UCSD-AML1 (cell line): ENCODE results near the gene TRIM39.
"Not testable (repeated sequence)": the region's sequence is repeated elsewhere in the genome, so short reads cannot be mapped to it uniquely, and the experiment has no call there.

Source experiments
- DNase-seq: peaks from one replicate; lab custom pipeline; 2025; ENCODE audit not compliant: unreplicated experiment; lab: John Stamatoyannopoulos, UW

Gene TRIM39

DNA sequence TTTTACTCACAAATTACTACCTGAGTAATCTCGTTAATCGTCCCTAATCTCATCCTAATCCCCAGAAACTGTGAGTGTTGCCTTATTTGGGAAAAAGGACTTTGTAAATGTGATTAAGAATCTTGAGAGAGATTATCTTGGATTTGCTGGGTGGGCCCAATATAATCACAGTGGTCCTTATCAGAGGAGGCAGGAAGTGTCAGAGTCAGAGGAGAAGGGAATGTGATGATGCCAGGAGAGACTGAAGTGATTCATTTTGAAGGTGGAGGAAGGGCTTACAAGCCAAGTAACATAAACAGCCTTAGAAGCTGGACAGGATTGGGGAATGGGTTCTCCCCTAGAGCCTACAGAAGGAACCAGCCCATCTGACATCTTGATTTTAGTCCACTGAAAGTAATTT is 34.9 kb downstream of the TRIM39 start:
- DNase-seq: no peak

DNA sequence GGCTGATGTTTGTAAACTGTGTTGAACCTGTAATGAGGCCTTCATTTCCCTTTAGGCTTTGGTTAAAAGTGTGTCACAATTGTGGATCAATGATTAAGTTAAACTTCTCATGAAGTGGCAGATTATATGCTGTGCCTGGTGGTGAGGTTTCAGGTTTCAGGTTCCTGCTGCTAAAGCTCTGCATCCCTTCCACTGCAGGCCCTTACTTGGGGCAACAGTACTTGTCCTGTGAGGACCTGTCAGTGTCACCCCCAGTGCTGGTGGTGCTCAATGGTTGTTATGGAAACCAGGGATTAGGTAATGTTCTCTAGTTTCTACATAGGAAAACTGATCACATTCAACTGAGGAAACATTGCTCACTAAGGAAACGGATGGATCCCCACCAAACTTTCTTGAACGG is 36.7 kb downstream of the TRIM39 start:
- DNase-seq: no peak

DNA sequence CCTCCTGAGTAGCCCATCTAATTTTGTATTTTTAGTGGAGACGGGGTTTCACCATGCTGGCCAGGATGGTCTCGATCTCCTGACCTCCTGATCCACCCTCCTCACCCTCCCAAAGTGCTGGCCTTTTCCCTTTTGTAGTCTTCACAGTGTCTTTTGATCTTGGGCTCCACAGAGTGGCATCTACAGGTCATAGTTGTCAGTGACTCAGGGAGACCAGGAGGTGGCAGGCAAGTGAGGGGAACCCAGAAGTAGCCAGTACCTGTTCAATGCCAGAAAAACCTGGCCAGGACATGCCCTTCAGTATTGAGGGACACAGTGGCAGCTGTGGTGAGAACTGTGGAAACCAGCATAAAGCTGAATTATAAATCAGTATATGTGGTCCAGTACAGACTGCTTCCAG is 37.9 kb downstream of the TRIM39 start:
- DNase-seq: no peak

DNA sequence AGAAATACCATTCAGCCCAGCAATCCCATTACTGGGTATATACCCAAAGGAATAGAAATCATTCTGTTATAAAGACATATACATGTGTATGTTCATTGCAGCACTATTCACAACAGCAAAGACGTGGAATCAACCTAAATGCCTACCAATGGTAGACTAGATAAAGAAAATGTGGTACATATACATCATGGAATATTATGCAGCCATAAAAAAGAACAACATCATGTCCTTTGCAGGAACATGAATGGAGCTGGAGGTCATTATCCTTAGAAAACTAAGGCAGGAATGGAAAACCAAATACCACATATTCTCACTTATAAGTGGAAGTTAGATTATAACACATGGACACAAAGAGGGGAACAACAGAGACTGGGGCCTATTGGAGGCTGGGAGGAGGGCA is 42.6 kb downstream of the TRIM39 start:
- DNase-seq: not testable (repeated sequence)

DNA sequence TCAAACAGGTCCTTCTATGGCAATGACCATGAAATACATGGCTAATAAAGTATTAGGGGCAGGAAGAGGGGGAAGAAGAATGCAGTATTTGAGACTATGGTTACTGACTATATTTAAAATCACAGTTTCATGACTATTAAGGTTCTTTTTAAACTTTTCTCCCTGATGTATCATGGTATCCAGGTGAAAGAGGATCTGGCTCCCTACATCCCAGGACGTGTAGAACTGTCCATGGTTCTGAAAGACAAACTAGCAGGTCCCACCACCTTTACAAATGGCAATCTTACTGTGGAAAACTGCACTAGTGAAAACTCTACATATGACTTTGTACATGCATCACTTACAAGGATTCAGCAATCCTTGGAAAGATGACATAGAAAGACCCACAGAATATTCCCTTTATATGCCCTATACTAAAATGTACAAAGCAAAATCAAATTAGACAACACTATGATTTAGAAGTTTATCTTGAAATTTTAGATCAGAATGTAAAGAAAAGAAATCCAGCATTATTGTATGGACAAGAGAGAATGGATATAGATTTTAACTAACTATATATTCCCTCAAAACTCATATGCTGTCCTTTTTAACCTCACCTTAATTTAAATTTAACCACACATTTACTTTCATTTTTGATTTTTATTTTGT is 51.7 kb downstream of the TRIM39 start:
- DNase-seq: no peak

DNA sequence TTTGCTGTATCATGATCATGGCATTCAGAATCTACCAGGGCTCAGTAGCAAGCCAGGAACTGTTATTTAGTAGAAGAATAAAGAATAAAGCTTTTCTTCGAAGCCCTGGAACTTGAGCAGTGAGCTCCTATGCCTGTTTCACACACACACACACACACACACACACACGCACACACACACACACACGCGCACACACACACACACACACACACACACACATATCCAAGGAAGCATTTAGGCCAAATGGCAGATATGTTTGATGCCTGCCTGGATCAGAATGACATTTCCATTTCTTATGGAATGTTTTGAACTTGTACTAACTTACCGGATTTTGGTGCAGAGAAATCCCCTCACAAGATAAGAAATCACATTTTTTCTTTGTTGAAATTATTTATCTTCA is 53.7 kb downstream of the TRIM39 start:
- no peak for DNase-seq

DNA sequence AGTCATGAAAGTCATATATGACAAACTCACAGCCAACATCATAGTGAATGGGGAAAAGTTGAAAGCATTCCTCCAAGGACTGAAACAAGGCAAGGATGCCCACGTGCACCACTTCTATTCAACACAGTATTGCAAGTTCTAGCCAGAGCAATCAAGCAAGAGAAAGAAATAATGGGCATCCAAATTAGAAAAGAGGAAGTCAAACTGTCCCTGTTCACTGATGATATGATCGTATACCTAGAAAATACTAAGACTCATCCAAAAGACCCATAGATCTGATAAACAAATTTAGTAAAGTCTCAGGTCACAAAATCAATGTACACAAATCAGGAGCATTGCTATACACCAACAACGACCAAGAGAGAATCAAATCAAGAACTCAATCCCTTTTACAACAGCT is 59.4 kb downstream of the TRIM39 start:
- DNase-seq: no peak

DNA sequence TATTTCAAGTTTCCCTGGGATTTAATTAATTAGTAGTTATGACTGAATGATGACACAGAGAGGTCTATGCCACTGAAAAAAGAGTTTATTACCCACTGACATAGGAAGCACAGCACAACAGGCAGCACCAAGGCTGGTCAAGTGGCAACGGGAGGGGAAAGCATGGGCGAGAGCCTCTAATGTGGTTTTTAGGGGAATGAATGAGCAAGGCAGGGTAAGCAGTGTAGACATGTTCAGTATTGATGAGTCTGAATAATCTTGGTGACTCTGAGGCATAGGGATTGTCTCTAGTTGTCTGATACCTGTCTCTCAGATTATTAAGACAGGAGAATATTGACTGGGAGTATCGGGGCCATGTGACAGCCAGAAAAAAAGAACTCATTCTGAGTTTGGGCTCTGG is 64.5 kb downstream of the TRIM39 start:
- DNase-seq: no peak
